Measurements from ENCODE around the gene IFNK.

IFNK gene

DNA sequence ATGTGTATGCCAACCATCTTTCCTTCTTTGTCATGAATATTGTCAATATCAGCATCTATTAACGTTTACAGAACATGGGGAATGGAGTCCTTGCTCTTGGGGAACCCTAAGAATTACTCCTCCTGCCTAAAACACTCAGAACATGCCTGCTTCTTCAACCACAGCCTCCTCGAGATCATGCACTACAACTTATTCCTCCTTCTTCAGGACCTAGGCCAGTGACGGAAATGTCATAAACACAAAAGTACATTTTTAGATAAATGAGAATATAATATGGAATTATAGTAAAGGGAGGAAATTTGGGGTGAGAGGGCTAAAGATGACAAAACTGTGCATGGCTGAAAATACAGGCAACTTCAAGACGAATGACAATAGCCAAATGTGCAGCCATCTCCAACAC lies 3.1 kb upstream of the IFNK start:
- Histone ChIP-seq H3K27me3 (ENCODE audit: insufficient read depth, poor library complexity, severe bottlenecking) (no peaks in the 10 kb centered on the region), H3K4me3 (replicated peaks; ENCODE audit: insufficient read depth, low read length) (no peak overlapping the region), H3K27ac (replicated peaks) (no peak overlapping the region)
- TF ChIP-seq, protein P1, sequence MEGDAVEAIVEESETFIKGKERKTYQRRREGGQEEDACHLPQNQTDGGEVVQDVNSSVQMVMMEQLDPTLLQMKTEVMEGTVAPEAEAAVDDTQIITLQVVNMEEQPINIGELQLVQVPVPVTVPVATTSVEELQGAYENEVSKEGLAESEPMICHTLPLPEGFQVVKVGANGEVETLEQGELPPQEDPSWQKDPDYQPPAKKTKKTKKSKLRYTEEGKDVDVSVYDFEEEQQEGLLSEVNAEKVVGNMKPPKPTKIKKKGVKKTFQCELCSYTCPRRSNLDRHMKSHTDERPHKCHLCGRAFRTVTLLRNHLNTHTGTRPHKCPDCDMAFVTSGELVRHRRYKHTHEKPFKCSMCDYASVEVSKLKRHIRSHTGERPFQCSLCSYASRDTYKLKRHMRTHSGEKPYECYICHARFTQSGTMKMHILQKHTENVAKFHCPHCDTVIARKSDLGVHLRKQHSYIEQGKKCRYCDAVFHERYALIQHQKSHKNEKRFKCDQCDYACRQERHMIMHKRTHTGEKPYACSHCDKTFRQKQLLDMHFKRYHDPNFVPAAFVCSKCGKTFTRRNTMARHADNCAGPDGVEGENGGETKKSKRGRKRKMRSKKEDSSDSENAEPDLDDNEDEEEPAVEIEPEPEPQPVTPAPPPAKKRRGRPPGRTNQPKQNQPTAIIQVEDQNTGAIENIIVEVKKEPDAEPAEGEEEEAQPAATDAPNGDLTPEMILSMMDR (IDR thresholded peaks at IDR 0.05; ENCODE audit: insufficient read depth, low read length): no peak
- TF ChIP-seq, protein P2, sequence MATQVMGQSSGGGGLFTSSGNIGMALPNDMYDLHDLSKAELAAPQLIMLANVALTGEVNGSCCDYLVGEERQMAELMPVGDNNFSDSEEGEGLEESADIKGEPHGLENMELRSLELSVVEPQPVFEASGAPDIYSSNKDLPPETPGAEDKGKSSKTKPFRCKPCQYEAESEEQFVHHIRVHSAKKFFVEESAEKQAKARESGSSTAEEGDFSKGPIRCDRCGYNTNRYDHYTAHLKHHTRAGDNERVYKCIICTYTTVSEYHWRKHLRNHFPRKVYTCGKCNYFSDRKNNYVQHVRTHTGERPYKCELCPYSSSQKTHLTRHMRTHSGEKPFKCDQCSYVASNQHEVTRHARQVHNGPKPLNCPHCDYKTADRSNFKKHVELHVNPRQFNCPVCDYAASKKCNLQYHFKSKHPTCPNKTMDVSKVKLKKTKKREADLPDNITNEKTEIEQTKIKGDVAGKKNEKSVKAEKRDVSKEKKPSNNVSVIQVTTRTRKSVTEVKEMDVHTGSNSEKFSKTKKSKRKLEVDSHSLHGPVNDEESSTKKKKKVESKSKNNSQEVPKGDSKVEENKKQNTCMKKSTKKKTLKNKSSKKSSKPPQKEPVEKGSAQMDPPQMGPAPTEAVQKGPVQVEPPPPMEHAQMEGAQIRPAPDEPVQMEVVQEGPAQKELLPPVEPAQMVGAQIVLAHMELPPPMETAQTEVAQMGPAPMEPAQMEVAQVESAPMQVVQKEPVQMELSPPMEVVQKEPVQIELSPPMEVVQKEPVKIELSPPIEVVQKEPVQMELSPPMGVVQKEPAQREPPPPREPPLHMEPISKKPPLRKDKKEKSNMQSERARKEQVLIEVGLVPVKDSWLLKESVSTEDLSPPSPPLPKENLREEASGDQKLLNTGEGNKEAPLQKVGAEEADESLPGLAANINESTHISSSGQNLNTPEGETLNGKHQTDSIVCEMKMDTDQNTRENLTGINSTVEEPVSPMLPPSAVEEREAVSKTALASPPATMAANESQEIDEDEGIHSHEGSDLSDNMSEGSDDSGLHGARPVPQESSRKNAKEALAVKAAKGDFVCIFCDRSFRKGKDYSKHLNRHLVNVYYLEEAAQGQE (IDR thresholded peaks at IDR 0.05; ENCODE audit: insufficient replicate concordance, low read depth): peak; percentile 56
- no peak for DNase-seq (ENCODE audit: low read depth in 1 of 2, low spot score in 1 of 2)

DNA sequence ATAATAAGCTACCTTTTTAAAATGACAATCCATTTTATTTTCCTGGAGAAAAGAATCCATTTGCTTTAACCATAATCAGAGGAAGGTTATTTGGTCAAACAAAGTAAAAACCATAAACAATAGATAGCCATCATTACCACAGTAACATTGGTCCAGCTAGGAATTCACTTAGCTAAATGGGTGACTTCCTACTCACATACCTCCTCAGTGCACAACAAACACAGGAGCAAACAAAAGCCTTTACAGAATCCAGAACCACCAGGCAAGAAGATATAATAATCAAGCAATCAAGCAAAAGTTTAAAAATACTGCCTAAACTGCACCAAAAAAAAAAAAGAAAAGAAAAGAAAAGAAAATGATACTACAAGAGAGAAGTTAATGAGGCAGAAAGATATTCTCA lies 949 bp upstream of the IFNK start:
- Histone ChIP-seq H3K27ac (replicated peaks) (no peak overlapping the region), H3K27me3 (ENCODE audit: insufficient read depth, poor library complexity, severe bottlenecking) (no peaks in the 10 kb centered on the region), H3K4me3 (replicated peaks; ENCODE audit: insufficient read depth, low read length) (no peak overlapping the region)
- DNase-seq (ENCODE audit: low read depth in 1 of 2, low spot score in 1 of 2): no peak
- TF ChIP-seq, protein P1 (IDR thresholded peaks at IDR 0.05; ENCODE audit: insufficient read depth, low read length): no peak
- TF ChIP-seq, protein P2 (IDR thresholded peaks at IDR 0.05; ENCODE audit: insufficient replicate concordance, low read depth): no peak
- TF ChIP-seq GABPA (IDR thresholded peaks at IDR 0.05; ENCODE audit: low read depth): no peak
- TF ChIP-seq POLR2AphosphoS5 (IDR thresholded peaks at IDR 0.05; ENCODE audit: low read depth): no peak
- no peak for TF ChIP-seq SPI1 (IDR thresholded peaks at IDR 0.05; ENCODE audit: borderline replicate concordance, low read depth)

DNA sequence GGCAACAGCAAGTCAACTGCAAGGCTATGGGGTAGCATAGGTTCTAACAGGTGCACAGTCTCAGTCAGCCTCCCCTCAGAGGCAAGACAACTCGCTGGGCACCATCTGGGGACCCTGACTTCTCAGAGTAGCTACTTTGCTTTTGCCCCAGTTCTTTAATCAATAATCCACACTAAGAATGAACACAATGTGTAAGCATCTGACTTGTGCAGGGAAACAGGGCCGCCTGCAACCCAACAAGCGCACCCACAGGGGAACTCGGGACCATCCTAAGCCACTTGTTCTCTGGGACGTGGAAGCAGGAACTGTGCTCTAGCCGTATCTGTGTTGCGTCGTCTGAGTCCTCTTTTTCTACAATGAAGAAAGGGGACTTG lies 3.6 kb downstream of the IFNK start:
- no peak for DNase-seq (ENCODE audit: low read depth in 1 of 2, low spot score in 1 of 2)
- H3K27ac ChIP-seq (replicated peaks): no peak overlapping the region
- no peaks in the 10 kb centered on the region for H3K27me3 ChIP-seq (ENCODE audit: insufficient read depth, poor library complexity, severe bottlenecking)
- no peak overlapping the region for H3K4me3 ChIP-seq (replicated peaks; ENCODE audit: insufficient read depth, low read length)
- TF ChIP-seq GABPA (IDR thresholded peaks at IDR 0.05; ENCODE audit: low read depth): no peak
- TF ChIP-seq, protein P1 (IDR thresholded peaks at IDR 0.05; ENCODE audit: insufficient read depth, low read length): no peak
- no peak for TF ChIP-seq POLR2AphosphoS5 (IDR thresholded peaks at IDR 0.05; ENCODE audit: low read depth)
- no peak for TF ChIP-seq SPI1 (IDR thresholded peaks at IDR 0.05; ENCODE audit: borderline replicate concordance, low read depth)
- TF ChIP-seq, protein P2 (IDR thresholded peaks at IDR 0.05; ENCODE audit: insufficient replicate concordance, low read depth): no peak
